GM12878 (cell line): Measurements from ENCODE around the gene APELA. TPM values are rescaled to one million over a fixed set of nuclear protein-coding genes. Genes with fewer than 3 reads are reported as not detected.

ENCODE experiments used
- ATAC-seq: fragments of 200-7000 bp; cut with Tn5 transposase; 3 replicates; pipeline ENCODE4 v1.9.1; 2020; ENCODE audit warnings: mild to moderate bottlenecking, moderate library complexity
- BruUV-seq: library from RNA; stranded (reverse); fragments of 400-500 nt; replicated peaks from 2 replicates; lab custom pipeline; 2021; lab: Mats Ljungman, UMichigan
- CTCF ChIA-PET: fragments of 300-600 bp; sonication (Branson Sonifier 250); formaldehyde crosslinking; extraction: SDS; loops from one replicate; lab custom pipeline; 2021; ENCODE audit warnings: inconsistent platforms; lab: Yijun Ruan, JAX
- POLR2A ChIA-PET: fragments of 350-600 bp; formaldehyde crosslinking; extraction: SDS; loops from one replicate; lab custom pipeline; 2021; ENCODE audit warnings: inconsistent platforms; lab: Charles Lee
- RAD21 ChIA-PET: fragments of 300-600 bp; sonication (Branson Sonifier 250); formaldehyde crosslinking; loops from one replicate; lab custom pipeline; 2023; ENCODE audit warnings: antibody characterized with exemption; ENCODE audit not compliant: unreplicated experiment; lab: Charles Lee
- SMC1A ChIA-PET: fragments of 300-600 bp; sonication (Branson Sonifier 250); formaldehyde crosslinking; loops from one replicate; lab custom pipeline; 2023; ENCODE audit not compliant: unreplicated experiment, uncharacterized antibody; lab: Charles Lee
- DNase-seq: peaks from one replicate; pipeline ENCODE4 v3.0.0-alpha.2; 2011; ENCODE audit warnings: low read depth, low spot score
- FAIRE-seq: peaks from 3 replicates; lab custom pipeline; 2011; peaks lifted over from hg19 to GRCh38; lab: Jason Lieb, UNC
- H2AFZ ChIP-seq: 2 replicates; pipeline ENCODE4 v1.6.0; 2011; ENCODE audit warnings: low read depth, low read length, control low read depth; ENCODE audit not compliant: control insufficient read depth
- H3K27ac ChIP-seq: 2 replicates; pipeline ENCODE4 v1.5.1; 2011; ENCODE audit warnings: control low read depth; ENCODE audit not compliant: control insufficient read depth, insufficient read depth
- H3K27me3 ChIP-seq, 2 experiments: replicated peaks in 1 of 2; 2 replicates each; pipeline versions ENCODE4 v1.6.0 to v1.6.1; 2011; ENCODE audit warnings: low read length in 1 of 2; ENCODE audit not compliant: control insufficient read depth in 2 of 2, insufficient read depth in 2 of 2
- H3K36me3 ChIP-seq, 2 experiments: 2 replicates each; pipeline ENCODE4 v1.5.1; 2011; ENCODE audit warnings: low read length in 1 of 2; ENCODE audit not compliant: control insufficient read depth in 2 of 2, insufficient read depth in 2 of 2
- H3K4me1 ChIP-seq: 2 replicates; pipeline ENCODE4 v1.6.1; 2011; ENCODE audit warnings: mild to moderate bottlenecking, low read length, moderate library complexity, mixed read lengths; ENCODE audit not compliant: control insufficient read depth, insufficient read depth
- H3K4me2 ChIP-seq: 2 replicates; pipeline ENCODE4 v1.6.0; 2011; ENCODE audit warnings: control low read depth; ENCODE audit not compliant: control insufficient read depth, insufficient read depth
- H3K4me3 ChIP-seq: fragments of 200-600 bp; sonication (generic); 2 replicates; pipeline ENCODE4 v1.5.1; 2016
- H3K79me2 ChIP-seq: 2 replicates; pipeline ENCODE4 v1.6.0; 2011; ENCODE audit warnings: low read length; ENCODE audit not compliant: control insufficient read depth, insufficient read depth
- H3K9ac ChIP-seq: 2 replicates; pipeline ENCODE4 v1.8.0; 2011; ENCODE audit warnings: low read length, control low read depth, mixed read lengths; ENCODE audit not compliant: control insufficient read depth, insufficient read depth
- H3K9me3 ChIP-seq: replicated peaks from 3 replicates; pipeline ENCODE4 v1.5.1; 2011; ENCODE audit warnings: mild to moderate bottlenecking, low read length; ENCODE audit not compliant: control insufficient read depth, insufficient read depth
- H4K20me1 ChIP-seq: 2 replicates; pipeline ENCODE4 v1.6.0; 2011; ENCODE audit not compliant: control insufficient read depth, insufficient read depth
- E2F4 ChIP-seq: IDR thresholded peaks from 2 replicates; pipeline ENCODE4 v1.6.1; 2012; ENCODE audit warnings: low read depth, low read length, improper control_type of control experiment
- IKZF1 ChIP-seq: fragments of 450-650 bp; conservative IDR thresholded peaks from 2 replicates; pipeline ENCODE4 v1.6.1; 2017; ENCODE audit warnings: antibody characterized with exemption, mild to moderate bottlenecking
- IKZF2 ChIP-seq, 2 experiments: fragments of 450-650 bp; IDR thresholded peaks; 2 replicates each; pipeline ENCODE4 v1.6.1; 2017; ENCODE audit warnings: mild to moderate bottlenecking in 2 of 2, moderate library complexity in 2 of 2
- MXI1 ChIP-seq: fragments of 150-350 bp; IDR thresholded peaks from 2 replicates; pipeline ENCODE4 v1.6.1; 2011; ENCODE audit warnings: low read depth, mild to moderate bottlenecking, inconsistent platforms, low read length, improper control_type of control experiment
- NKRF ChIP-seq: fragments of 450-650 bp; conservative IDR thresholded peaks from 2 replicates; pipeline ENCODE4 v1.6.1; 2017; ENCODE audit warnings: mild to moderate bottlenecking, moderate library complexity
- NRF1 ChIP-seq: conservative IDR thresholded peaks from 2 replicates; pipeline ENCODE4 v1.6.1; 2011; ENCODE audit warnings: mild to moderate bottlenecking, low read depth, low read length, improper control_type of control experiment
- POLR2AphosphoS2 ChIP-seq: IDR thresholded peaks from 2 replicates; pipeline ENCODE4 v1.6.1; 2011; ENCODE audit warnings: low read depth, mild to moderate bottlenecking, low read length, improper control_type of control experiment, moderate library complexity
- SMARCA5 ChIP-seq: fragments of 450-650 bp; IDR thresholded peaks from 2 replicates; pipeline ENCODE4 v1.6.1; 2017; ENCODE audit warnings: mild to moderate bottlenecking
- SPI1 ChIP-seq: IDR thresholded peaks from 2 replicates; pipeline ENCODE4 v1.6.1; 2011; ENCODE audit warnings: low read depth, mild to moderate bottlenecking, low read length, moderate library complexity, borderline replicate concordance; ENCODE audit not compliant: insufficient read depth
- STAT1 ChIP-seq: fragments of 450-650 bp; conservative IDR thresholded peaks from 2 replicates; pipeline ENCODE4 v1.6.1; 2014; ENCODE audit warnings: antibody characterized with exemption, mild to moderate bottlenecking
- ZSCAN29 ChIP-seq: fragments of 450-650 bp; IDR thresholded peaks from 2 replicates; pipeline ENCODE4 v1.6.1; 2017; ENCODE audit warnings: mild to moderate bottlenecking, moderate library complexity
- WGBS: methylation state at CpG from one replicate; pipeline ENCODE4 v1.1.6; 2016; ENCODE audit warnings: low lambda C conversion rate; ENCODE audit not compliant: insufficient replicate concordance, insufficient coverage; ENCODE audit errors: missing lambda C conversion rate; 5-methylcytosine and 5-hydroxymethylcytosine counted together
- in situ Hi-C: fragments of 300-500 bp; cut with MboI; formaldehyde crosslinking; loops from 9 replicates; pipeline ENCODE4 v1.14.3; 2018; ENCODE audit warnings: mixed read lengths
- intact Hi-C: fragments of 100-400 bp; cut with micrococcal nuclease; formaldehyde crosslinking; loops from one replicate; pipeline ENCODE4 v1.14.2; 2022; ENCODE audit not compliant: unreplicated experiment
- polyA plus RNA-seq, 11 experiments: library from polyadenylated mRNA; depleted of rRNA in 4 of 11; unstranded in 6 of 11; stranded (reverse) in 5 of 11; fragments of >200 nt; fragmentation: Nextera tagmentation in 4 of 11; fragmentation: Illumina TruSeq in 1 of 11; extraction: Ambion mirVana in 4 of 11; extraction: Trizol in 1 of 11; gene quantifications; 1 replicate in 1 of 11; 2 replicates in 10 of 11; pipeline versions ENCODE4 v1.2.1 to v1.2.3, GENCODE V29; 2011 to 2016; ENCODE audit warnings: inconsistent platforms in 2 of 11, missing spikeins in 2 of 11, low read depth in 1 of 11
- total RNA-seq, 4 experiments: library from RNA; depleted of rRNA in 3 of 4; stranded (reverse); fragments of >200 nt in 3 of 4; fragmentation: Illumina TruSeq in 1 of 4; extraction: Trizol in 1 of 4; gene quantifications; 2 replicates each; pipeline versions ENCODE4 v1.2.1 to v1.2.3, GENCODE V29; 2013 to 2021

The APELA gene
- total and polyA plus RNA-seq, 10 of the 15 experiments (the other 5 are each of a cell fraction or from before 2014, with no cell fraction given), result 0.79 to 6.9 (median 1.2) TPM

GRCh38 chr4:164945146-164945545 is 68.2 kb downstream of the APELA start (continued):
- no peak for TF ChIP-seq MXI1
- TF ChIP-seq NRF1, result no peak
- TF ChIP-seq NKRF, result no peak

- no TSS peak for BruUV-seq
- whole genome bisulfite sequencing, result 47% methylated on average over 5 of the region's 5 CpGs
- Histone ChIP-seq H3K27me3 (no peaks in the 10 kb centered on the region), H3K36me3 (no peaks in the 10 kb centered on the region), H3K4me1 (no peaks in the 10 kb centered on the region), H3K9ac (no peak overlapping the region), H3K27ac (no peak overlapping the region), H3K4me3 (no peak overlapping the region), H2AFZ (no peak overlapping the region), H4K20me1 (no peaks in the 10 kb centered on the region), H3K9me3 (no peaks in the 10 kb centered on the region; the same call in 2 of the 3 replicates), H3K4me2 (no peak overlapping the region), H3K79me2 (no peaks in the 10 kb centered on the region)
- CTCF ChIA-PET, result interaction anchor here (0.6 to 8.6 kb wide), 5 partner anchors 9 to 184 kb away, joined by 3 to 185 read pairs (median 3); no protein-coding TSS in a partner anchor
- RAD21 ChIA-PET, result interaction anchor here (4.7 kb wide), 1 partner anchor 9 kb away, joined by 58 read pairs; no protein-coding TSS in a partner anchor
- intact Hi-C loops, result no loop called here
- SMC1A ChIA-PET, result interaction anchor here (2.2 to 5.2 kb wide), 2 partner anchors 9 to 11 kb away, joined by 9 to 88 read pairs; no protein-coding TSS in a partner anchor
- POLR2A ChIA-PET, result interaction anchor here (3.3 kb wide), 1 partner anchor 10 kb away, joined by 25 read pairs; no protein-coding TSS in a partner anchor
- ATAC-seq (peak; percentile 63), FAIRE-seq (no peak), DNase-seq (no peak)
- TF ChIP-seq IKZF2 (IDR thresholded peaks at IDR 0.05) (peak in 1 of 2 experiments; percentile 21; a peak in 1 of 4 replicates), SPI1 (peak; percentile 54; the same call in 1 of the 2 replicates), POLR2AphosphoS2 (no peak), ZSCAN29 (no peak), SMARCA5 (no peak), IKZF1 (no peak), STAT1 (no peak), E2F4 (no peak)
- in situ Hi-C loops, result loop anchor here (25.0 kb wide), 1 partner anchor 1785 kb away; the partner anchor contains the start of gene NAF1
Measured at GRCh38 chr4:164946810-164947209, 69.8 kb downstream of the APELA start.

Other genes with a start within 250 kb of the APELA start
- gene SMIM31, start 123.0 kb upstream of the APELA start, total RNA-seq (2014; rRNA removed), result not detected in 2 replicates
- gene SMIM31, start 123.0 kb upstream of the APELA start, total RNA-seq (2014; rRNA removed; fragmentation: Illumina TruSeq; extraction: Trizol), result not detected in 2 replicates
- gene SMIM31, start 123.0 kb upstream of the APELA start, total RNA-seq (2021), result not detected in 2 replicates
- not detected in 2 replicates for gene SMIM31, start 123.0 kb upstream of the APELA start, polyA plus RNA-seq (2011; rRNA removed)
- not detected in 2 replicates for gene SMIM31, start 123.0 kb upstream of the APELA start, polyA plus RNA-seq (2014; fragmentation: Illumina TruSeq; extraction: Trizol)
- not detected for gene SMIM31, start 123.0 kb upstream of the APELA start, polyA plus RNA-seq (2014; fragmentation: Nextera tagmentation; extraction: Ambion mirVana)
- not detected in 2 replicates for gene SMIM31, start 123.0 kb upstream of the APELA start, polyA plus RNA-seq (2014; rRNA removed)
- not detected for gene SMIM31, start 123.0 kb upstream of the APELA start, polyA plus RNA-seq (2016; fragmentation: Nextera tagmentation; extraction: Ambion mirVana)
- gene TRIM61, start 100.5 kb downstream of the APELA start, total RNA-seq (2014; rRNA removed), result 3.4 TPM in 2 replicates
- gene TRIM61, start 100.5 kb downstream of the APELA start, total RNA-seq (2014; rRNA removed; fragmentation: Illumina TruSeq; extraction: Trizol), result 5.2 and 5.9 TPM in 2 replicates
- 5.6 and 5.7 TPM in 2 replicates for gene TRIM61, start 100.5 kb downstream of the APELA start, total RNA-seq (2021)
- gene TRIM61, start 100.5 kb downstream of the APELA start, polyA plus RNA-seq (2011; rRNA removed), result 3.2 and 4.0 TPM in 2 replicates
- gene TRIM61, start 100.5 kb downstream of the APELA start, polyA plus RNA-seq (2014; fragmentation: Illumina TruSeq; extraction: Trizol), result 5.7 and 6.1 TPM in 2 replicates
- gene TRIM61, start 100.5 kb downstream of the APELA start, polyA plus RNA-seq (2014; fragmentation: Nextera tagmentation; extraction: Ambion mirVana), result 1 to 10 TPM; 7.1 to 9.0 TPM
- gene TRIM61, start 100.5 kb downstream of the APELA start, polyA plus RNA-seq (2014; rRNA removed), result 3.3 TPM in 2 replicates
- 10 to 100 TPM in 1 of 2 experiments, 1 to 10 TPM in 1; 8.5 to 10.9 TPM for gene TRIM61, start 100.5 kb downstream of the APELA start, polyA plus RNA-seq (2016; fragmentation: Nextera tagmentation; extraction: Ambion mirVana)
- not detected in 2 replicates for gene TRIM60, start 154.8 kb downstream of the APELA start, total RNA-seq (2014; rRNA removed)
- gene TRIM60, start 154.8 kb downstream of the APELA start, total RNA-seq (2014; rRNA removed; fragmentation: Illumina TruSeq; extraction: Trizol), result not detected in 2 replicates
- gene TRIM60, start 154.8 kb downstream of the APELA start, total RNA-seq (2021), result not detected in 2 replicates
- not detected in 2 replicates for gene TRIM60, start 154.8 kb downstream of the APELA start, polyA plus RNA-seq (2011; rRNA removed)
- not detected in 2 replicates for gene TRIM60, start 154.8 kb downstream of the APELA start, polyA plus RNA-seq (2014; fragmentation: Illumina TruSeq; extraction: Trizol)
- not detected for gene TRIM60, start 154.8 kb downstream of the APELA start, polyA plus RNA-seq (2014; fragmentation: Nextera tagmentation; extraction: Ambion mirVana)
- not detected in 2 replicates for gene TRIM60, start 154.8 kb downstream of the APELA start, polyA plus RNA-seq (2014; rRNA removed)
- not detected for gene TRIM60, start 154.8 kb downstream of the APELA start, polyA plus RNA-seq (2016; fragmentation: Nextera tagmentation; extraction: Ambion mirVana)
- not detected in 2 replicates for gene TRIM75, start 176.7 kb downstream of the APELA start, total RNA-seq (2014; rRNA removed)
- gene TRIM75, start 176.7 kb downstream of the APELA start, total RNA-seq (2014; rRNA removed; fragmentation: Illumina TruSeq; extraction: Trizol), result not detected in 2 replicates
- not detected in 2 replicates for gene TRIM75, start 176.7 kb downstream of the APELA start, total RNA-seq (2021)
- gene TRIM75, start 176.7 kb downstream of the APELA start, polyA plus RNA-seq (2011; rRNA removed), result not detected in 2 replicates
- not detected in 2 replicates for gene TRIM75, start 176.7 kb downstream of the APELA start, polyA plus RNA-seq (2014; fragmentation: Illumina TruSeq; extraction: Trizol)
- not detected for gene TRIM75, start 176.7 kb downstream of the APELA start, polyA plus RNA-seq (2014; fragmentation: Nextera tagmentation; extraction: Ambion mirVana)
- gene TRIM75, start 176.7 kb downstream of the APELA start, polyA plus RNA-seq (2014; rRNA removed), result not detected in 2 replicates
- not detected for gene TRIM75, start 176.7 kb downstream of the APELA start, polyA plus RNA-seq (2016; fragmentation: Nextera tagmentation; extraction: Ambion mirVana)
- 10.0 and 16.0 TPM in 2 replicates for gene TMEM192, start 235.7 kb downstream of the APELA start, total RNA-seq (2014; rRNA removed)
- 10.1 and 10.4 TPM in 2 replicates for gene TMEM192, start 235.7 kb downstream of the APELA start, total RNA-seq (2014; rRNA removed; fragmentation: Illumina TruSeq; extraction: Trizol)
- 8.9 and 10.6 TPM in 2 replicates for gene TMEM192, start 235.7 kb downstream of the APELA start, total RNA-seq (2021)
- 11.3 and 13.1 TPM in 2 replicates for gene TMEM192, start 235.7 kb downstream of the APELA start, polyA plus RNA-seq (2011; rRNA removed)
- 13.2 and 16.0 TPM in 2 replicates for gene TMEM192, start 235.7 kb downstream of the APELA start, polyA plus RNA-seq (2014; fragmentation: Illumina TruSeq; extraction: Trizol)
- gene TMEM192, start 235.7 kb downstream of the APELA start, polyA plus RNA-seq (2014; fragmentation: Nextera tagmentation; extraction: Ambion mirVana), result 1 to 10 TPM; 1.8 to 3.8 TPM
- 8.6 and 10.7 TPM in 2 replicates for gene TMEM192, start 235.7 kb downstream of the APELA start, polyA plus RNA-seq (2014; rRNA removed)
- 10 to 100 TPM; 10.0 to 13.1 TPM for gene TMEM192, start 235.7 kb downstream of the APELA start, polyA plus RNA-seq (2016; fragmentation: Nextera tagmentation; extraction: Ambion mirVana)